K562 (cell line): ENCODE results near the gene PCDH9. TPM values are rescaled to one million over a fixed set of nuclear protein-coding genes. Genes with fewer than 3 reads are reported as not detected.
"Not testable (repeated sequence)": the region's sequence is repeated elsewhere in the genome, so short reads cannot be mapped to it uniquely, and the experiment has no call there.

Source experiments
- ATAC-seq: fragments of 200-7000 bp; cut with Tn5 transposase; 3 replicates; pipeline ENCODE4 v1.9.1; 2020; ENCODE audit warnings: moderate library complexity
- BruUV-seq: library from RNA; stranded (reverse); fragments of 400-500 nt; replicated peaks from 2 replicates; lab custom pipeline; 2021; lab: Mats Ljungman, UMichigan
- CTCF ChIA-PET: fragments of 300-600 bp; formaldehyde crosslinking; extraction: SDS; loops from one replicate; lab custom pipeline; 2021; ENCODE audit warnings: low intra/inter-chr PET ratio; lab: Yijun Ruan, JAX
- POLR2A ChIA-PET: fragments of 300-600, 350-650 bp; sonication (Branson Sonifier 250); formaldehyde crosslinking; extraction: SDS; loops from one replicate; lab custom pipeline; 2021; ENCODE audit warnings: antibody characterized with exemption, inconsistent platforms; lab: Yijun Ruan, JAX
- DNase-seq, 4 experiments: peaks; one replicate each; pipeline versions ENCODE4 v3.0.0 to v3.0.0-alpha.2; 2011 to 2018; ENCODE audit warnings: low spot score in 3 of 4, mixed read lengths in 3 of 4; ENCODE audit errors: extremely low read depth in 1 of 4
- FAIRE-seq: peaks from 2 replicates; lab custom pipeline; 2011; peaks lifted over from hg19 to GRCh38; lab: Jason Lieb, UNC
- H2AFZ ChIP-seq: 2 replicates; pipeline ENCODE4 v1.6.0; 2011; ENCODE audit warnings: low read depth, low read length, control low read depth, inconsistent platforms
- H3K27ac ChIP-seq: fragments of 200-600 bp; 3 replicates; pipeline ENCODE4 v1.8.0; 2011; ENCODE audit warnings: low read depth, mild to moderate bottlenecking, control low read depth, inconsistent platforms, low read length, moderate library complexity, mixed read lengths; ENCODE audit errors: extremely low read depth
- H3K27me3 ChIP-seq, 2 experiments: fragments of 300-600 bp in 1 of 2; 2 replicates in 1 of 2; 3 replicates in 1 of 2; pipeline versions ENCODE4 v1.6.0 to v1.8.0; 2011; ENCODE audit warnings: inconsistent platforms in 2 of 2, low read length in 2 of 2, mild to moderate bottlenecking in 1 of 2, mixed read lengths in 1 of 2, moderate library complexity in 1 of 2; ENCODE audit not compliant: control insufficient read depth in 2 of 2, insufficient read depth in 2 of 2
- H3K36me3 ChIP-seq: fragments of 300-600 bp; 3 replicates; pipeline ENCODE4 v1.8.0; 2011; ENCODE audit warnings: mild to moderate bottlenecking, low read length, inconsistent platforms; ENCODE audit not compliant: control insufficient read depth, insufficient read depth
- H3K4me1 ChIP-seq, 2 experiments: fragments of 200-600 bp in 1 of 2; replicated peaks in 1 of 2; 2 replicates in 1 of 2; 3 replicates in 1 of 2; pipeline versions ENCODE4 v1.5.1 to v1.8.0; 2011; ENCODE audit warnings: inconsistent platforms in 2 of 2, low read length in 2 of 2, mild to moderate bottlenecking in 1 of 2, mixed read lengths in 1 of 2, moderate library complexity in 1 of 2; ENCODE audit not compliant: control insufficient read depth in 2 of 2, insufficient read depth in 2 of 2
- H3K4me2 ChIP-seq: 2 replicates; pipeline ENCODE4 v1.6.1; 2011; ENCODE audit warnings: low read length, control low read depth, inconsistent platforms, mixed read lengths; ENCODE audit not compliant: insufficient read depth
- H3K4me3 ChIP-seq: fragments of 200-600 bp; sonication (generic), shearing (Covaris generic); 2 replicates; pipeline ENCODE4 v1.5.1; 2016; ENCODE audit warnings: control low read depth, inconsistent platforms
- H3K79me2 ChIP-seq: fragments of 200-600 bp; 3 replicates; pipeline ENCODE4 v1.8.0; 2011; ENCODE audit warnings: low read length, inconsistent platforms; ENCODE audit not compliant: control insufficient read depth, insufficient read depth
- H3K9ac ChIP-seq, 2 experiments: 2 replicates each; pipeline versions ENCODE4 v1.6.0 to v1.6.1; 2011; ENCODE audit warnings: low read depth in 2 of 2, low read length in 2 of 2, control low read depth in 1 of 2, inconsistent platforms in 1 of 2, mild to moderate bottlenecking in 1 of 2, mixed read lengths in 1 of 2; ENCODE audit not compliant: insufficient read depth in 1 of 2
- H3K9me1 ChIP-seq: one replicate; pipeline ENCODE4 v1.6.0; 2011; ENCODE audit warnings: inconsistent platforms, mild to moderate bottlenecking, low read length, moderate library complexity; ENCODE audit not compliant: control insufficient read depth, insufficient read depth
- H3K9me3 ChIP-seq: replicated peaks from 2 replicates; pipeline ENCODE4 v1.5.1; 2011; ENCODE audit warnings: low read depth, low read length, inconsistent platforms; ENCODE audit not compliant: control insufficient read depth, insufficient read depth
- H4K20me1 ChIP-seq: replicated peaks from 2 replicates; pipeline ENCODE4 v1.6.1; 2011; ENCODE audit warnings: low read length, inconsistent platforms, mixed read lengths; ENCODE audit not compliant: control insufficient read depth, insufficient read depth
- BRF1 ChIP-seq: IDR thresholded peaks from 3 replicates; pipeline ENCODE4 v1.6.1; 2011; ENCODE audit warnings: borderline replicate concordance, mild to moderate bottlenecking; ENCODE audit not compliant: insufficient read length; ENCODE audit errors: extremely low read depth
- CBX3 ChIP-seq, 2 experiments: IDR thresholded peaks; 1 replicate in 1 of 2; 2 replicates in 1 of 2; pipeline ENCODE4 v1.6.1; 2012; ENCODE audit warnings: inconsistent platforms in 2 of 2, low read length in 2 of 2, borderline replicate concordance in 1 of 2, control low read depth in 1 of 2
- EZH2 ChIP-seq: IDR thresholded peaks from 2 replicates; pipeline ENCODE4 v1.6.1; 2012; ENCODE audit warnings: low read depth, mild to moderate bottlenecking, inconsistent platforms, low read length, borderline replicate concordance
- FOXJ3 ChIP-seq: sonication (generic); formaldehyde crosslinking; IDR thresholded peaks from 2 replicates; pipeline ENCODE4 v1.4.0; 2020; ENCODE audit warnings: mild to moderate bottlenecking, missing genetic modification reagents
- HEY1 ChIP-seq: fragments of 250-450 bp; sonication (Bioruptor Pico); IDR thresholded peaks from 2 replicates; pipeline ENCODE4 v1.5.0; 2020; ENCODE audit warnings: mild to moderate bottlenecking, moderate library complexity, borderline replicate concordance
- MEIS2 ChIP-seq: fragments of 450-650 bp; IDR thresholded peaks from 2 replicates; pipeline ENCODE4 v1.6.1; 2014; ENCODE audit warnings: mild to moderate bottlenecking; ENCODE audit not compliant: partially characterized antibody
- NCOA6 ChIP-seq: fragments of 450-650 bp; IDR thresholded peaks from 2 replicates; pipeline ENCODE4 v1.6.1; 2017; ENCODE audit warnings: mild to moderate bottlenecking
- NFE2 ChIP-seq: IDR thresholded peaks from 2 replicates; pipeline ENCODE4 v1.6.1; 2014; ENCODE audit warnings: antibody characterized with exemption, low read depth
- STAG1 ChIP-seq: sonication (generic); formaldehyde crosslinking; IDR thresholded peaks from 2 replicates; pipeline ENCODE4 v1.5.0; 2020; ENCODE audit warnings: missing genetic modification reagents, borderline replicate concordance
- ZNF316 ChIP-seq: fragments of 450-650 bp; IDR thresholded peaks from 2 replicates; pipeline ENCODE4 v1.6.1; 2016
- ZNF431 ChIP-seq: sonication (generic); formaldehyde crosslinking; IDR thresholded peaks from 2 replicates; pipeline ENCODE4 v1.8.0; 2022; ENCODE audit warnings: mild to moderate bottlenecking, missing genetic modification reagents
- ZNF518B ChIP-seq: fragments of 250-450 bp; sonication (Bioruptor Pico); IDR thresholded peaks from 2 replicates; pipeline ENCODE4 v1.5.0; 2021; ENCODE audit warnings: mild to moderate bottlenecking, moderate library complexity
- ZNF695 ChIP-seq: fragments of 450-650 bp; formaldehyde crosslinking; IDR thresholded peaks from 2 replicates; pipeline ENCODE4 v1.4.0; 2020; ENCODE audit warnings: mild to moderate bottlenecking, moderate library complexity
- WGBS: fragments of 100-300 bp; shearing (Covaris generic); methylation state at CpG from one replicate; pipeline ENCODE4 v1.1.6; 2016; ENCODE audit warnings: low coverage, mixed read lengths; ENCODE audit not compliant: insufficient coverage; ENCODE audit errors: missing lambda C conversion rate; 5-methylcytosine and 5-hydroxymethylcytosine counted together
- in situ Hi-C: fragments of 300-500 bp; cut with MboI; formaldehyde crosslinking; loops from 4 replicates; pipeline ENCODE4 v1.15.0; 2018; ENCODE audit warnings: inconsistent platforms, mixed read lengths
- intact Hi-C: fragments of 100-400 bp; cut with micrococcal nuclease; formaldehyde crosslinking; loops from 2 replicates; pipeline ENCODE4 v1.14.2; 2022
- polyA plus RNA-seq, 8 experiments: library from polyadenylated mRNA; depleted of rRNA in 4 of 8; stranded (reverse) in 5 of 8; unstranded in 3 of 8; fragments of >200 nt; fragmentation: Nextera tagmentation in 2 of 8; fragmentation: Illumina TruSeq in 1 of 8; extraction: Ambion mirVana in 2 of 8; extraction: Trizol in 1 of 8; gene quantifications; 2 replicates each; pipeline versions ENCODE4 v1.2.1 to v1.2.3, GENCODE V29; 2011 to 2014; ENCODE audit warnings: inconsistent platforms in 1 of 8, missing spikeins in 1 of 8
- total RNA-seq, 7 experiments: library from RNA; depleted of rRNA in 6 of 7; stranded (reverse); fragments of >200 nt in 6 of 7; fragmentation: Illumina TruSeq in 2 of 7; extraction: Trizol in 2 of 7; gene quantifications; 2 replicates each; pipeline versions ENCODE4 v1.2.1 to v1.2.3, GENCODE V29; 2011 to 2021; ENCODE audit warnings: low replicate concordance in 1 of 7

PCDH9 gene
- total and polyA plus RNA-seq, 9 of the 15 experiments (the other 6 are each of a cell fraction or from before 2014, with no cell fraction given): 1.1 to 6.7 (median 4.9) TPM

- intact Hi-C loops, in situ Hi-C loops, POLR2A ChIA-PET, H3K9me3 ChIP-seq, DNase-seq, BruUV-seq, H3K9me1 ChIP-seq, H3K27ac ChIP-seq, FAIRE-seq, H3K27me3 ChIP-seq, H3K36me3 ChIP-seq, H3K4me2 ChIP-seq, ATAC-seq, H3K9ac ChIP-seq, CTCF ChIA-PET, H3K4me3 ChIP-seq, H4K20me1 ChIP-seq, H3K79me2 ChIP-seq, H3K4me1 ChIP-seq, H2AFZ ChIP-seq: not testable (repeated sequence)
- TF ChIP-seq ZNF431 (CRISPR knock-in tag): peak; percentile 85
- WGBS: 39% methylated on average over 2 of the region's 2 CpGs
Observed at GRCh38 chr13:66881170-66881569, 349.0 kb downstream of the PCDH9 start.

DNA sequence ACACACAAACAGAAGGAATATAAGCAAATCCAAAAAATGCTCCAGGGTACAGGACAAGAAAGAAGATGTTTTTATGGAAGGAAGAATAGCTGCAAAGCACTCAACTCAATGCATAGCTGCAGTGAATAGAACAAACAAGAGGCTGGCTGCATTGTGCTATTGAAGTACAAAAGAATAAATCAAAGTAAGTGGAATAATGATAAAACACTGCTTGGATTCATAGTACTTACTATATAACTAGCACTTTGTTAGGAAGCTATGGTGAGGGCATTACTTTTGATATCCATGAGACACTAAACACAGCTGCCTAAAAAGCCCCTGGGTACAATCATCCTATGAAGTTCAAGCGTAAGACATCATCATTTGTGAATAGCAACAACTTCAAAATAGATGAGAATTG lies 350.1 kb downstream of the PCDH9 start:
- FAIRE-seq (no peak), DNase-seq (no peak), ATAC-seq (no peak)
- intact Hi-C loops (no loop called here), in situ Hi-C loops (no loop called here)
- H3K9me3 ChIP-seq: no peaks in the 10 kb centered on the region
- no peak overlapping the region for H3K9ac ChIP-seq
- no peak overlapping the region for H2AFZ ChIP-seq
- CTCF ChIA-PET: no interaction called here
- H3K9me1 ChIP-seq: no peaks in the 10 kb centered on the region
- H3K4me1 ChIP-seq: no peaks in the 10 kb centered on the region
- BruUV-seq: no TSS peak
- H3K4me2 ChIP-seq: no peak overlapping the region
- no peak overlapping the region for H3K27ac ChIP-seq
- POLR2A ChIA-PET: no interaction called here
- no peak overlapping the region for H3K4me3 ChIP-seq
- H3K27me3 ChIP-seq: no peaks in the 10 kb centered on the region
- 58% methylated on average over 1 of the region's 1 CpG for WGBS
- H3K36me3 ChIP-seq: no peaks in the 10 kb centered on the region
- H4K20me1 ChIP-seq: no peaks in the 10 kb centered on the region
- H3K79me2 ChIP-seq: no peaks in the 10 kb centered on the region
- TF ChIP-seq BRF1 (no peak), NFE2 (no peak), ZNF695 (CRISPR knock-in tag) (no peak), STAG1 (CRISPR knock-in tag) (no peak), MEIS2 (no peak), HEY1 (CRISPR knock-in tag) (no peak), NCOA6 (no peak), ZNF518B (CRISPR knock-in tag) (no peak), ZNF316 (no peak), FOXJ3 (no peak), CBX3 (IDR thresholded peaks at IDR 0.05; ENCODE audit: borderline replicate concordance in 1 of 2, low read length in 2 of 2) (no peak), EZH2 (no peak)
